Gastroesophageal sphincter (tissue), 4 donors: ENCODE measurements around the gene AFAP1. TPM values are rescaled to one million over a fixed set of nuclear protein-coding genes. Genes with fewer than 3 reads are reported as not detected.

ENCODE experiments used
- ATAC-seq: fragments of 150-250 bp; one replicate; pipeline ENCODE4 v1.9.1; 2016; ENCODE audit warnings: mild to moderate bottlenecking, moderate library complexity
- H3K27ac ChIP-seq, 4 donors: fragments of 200-600 bp; sonication (generic) in 3 of 4; 1 replicate in 3 of 4; 2 replicates in 1 of 4; pipeline ENCODE4 v1.5.1; 2016 to 2019
- H3K27me3 ChIP-seq: fragments of 200-600 bp; sonication (generic); one replicate; pipeline ENCODE4 v1.5.1; 2019
- H3K36me3 ChIP-seq, 2 donors: fragments of 200-600 bp; sonication (generic); one replicate each; pipeline ENCODE4 v1.5.1; 2019; ENCODE audit warnings: control low read depth in 1 of 2
- H3K4me1 ChIP-seq, 3 donors: fragments of 200-600 bp; sonication (generic); 1 replicate in 2 of 3; 2 replicates in 1 of 3; pipeline ENCODE4 v1.5.1; 2016 to 2019; ENCODE audit warnings: control low read depth in 2 of 3
- H3K4me3 ChIP-seq, 2 donors: fragments of 200-600 bp; sonication (generic); one replicate each; pipeline ENCODE4 v1.5.1; 2019; ENCODE audit warnings: mild to moderate bottlenecking in 1 of 2, moderate library complexity in 1 of 2
- H3K9me3 ChIP-seq, 3 donors: fragments of 200-600 bp; sonication (generic); one replicate each; pipeline ENCODE4 v1.5.1; 2017 to 2019; ENCODE audit warnings: control low read depth in 2 of 3
- CTCF ChIP-seq, 4 experiments: fragments of 200-600 bp in 2 of 4; fragments of 450-650 bp in 2 of 4; sonication (generic) in 1 of 4; IDR thresholded peaks; one replicate each; pipeline ENCODE4 v1.5.1; 2017 to 2019; ENCODE audit warnings: antibody characterized with exemption in 4 of 4, mild to moderate bottlenecking in 2 of 4, moderate library complexity in 2 of 4
- EP300 ChIP-seq: sonication (generic); formaldehyde crosslinking; IDR thresholded peaks from one replicate; pipeline ENCODE4 v1.6.1; 2017; ENCODE audit warnings: antibody characterized with exemption, mild to moderate bottlenecking
- POLR2A ChIP-seq, 2 donors: fragments of 450-650 bp; IDR thresholded peaks; one replicate each; pipeline ENCODE4 v1.6.1; 2017; ENCODE audit warnings: antibody characterized with exemption in 2 of 2, mild to moderate bottlenecking in 2 of 2, moderate library complexity in 1 of 2
- POLR2AphosphoS5 ChIP-seq: sonication (generic); formaldehyde crosslinking; IDR thresholded peaks from one replicate; pipeline ENCODE4 v1.6.1; 2017; ENCODE audit warnings: antibody characterized with exemption
- WGBS, 2 donors: methylation state at CpG; one replicate each; pipeline ENCODE4 v1.1.5; 2018; ENCODE audit warnings: low coverage in 1 of 2; 5-methylcytosine and 5-hydroxymethylcytosine counted together
- total RNA-seq, 4 donors: library from RNA; depleted of rRNA; stranded (reverse); fragments of >200 nt; gene quantifications; one replicate each; pipeline ENCODE4 v1.1.0, GENCODE V29; 2016

Gene AFAP1
- total RNA-seq, 4 donors from 2014 or later, result 32.0 to 79.7 (median 48.1) TPM

- Histone ChIP-seq H3K4me3 (no peak overlapping the region), H3K4me1 (peaks cover 7 to 87% (median 32%) of the 10 kb centered on the region in 3 donors), H3K9me3 (no peaks in the 10 kb centered on the region), H3K27me3 (no peaks in the 10 kb centered on the region), H3K36me3 (peaks cover 0 to 50% of the 10 kb centered on the region in 2 donors), H3K27ac (peak overlapping the region; percentile 59 to 89 (median 80))
- TF ChIP-seq EP300 (no peak), CTCF (IDR thresholded peaks at IDR 0.05) (no peak), POLR2A (IDR thresholded peaks at IDR 0.05) (no peak), POLR2AphosphoS5 (no peak)
- whole genome bisulfite sequencing, 2 donors, result 36 to 86% methylated on average over 4 to 10 of the region's 36 CpGs
- no peak for ATAC-seq
These were observed 128.7 kb downstream of the AFAP1 start for GRCh38 chr4:7810783-7811535.

GRCh38 chr4:7808752-7809151 lies 130.9 kb downstream of the AFAP1 start:
- no peak for TF ChIP-seq POLR2AphosphoS5
- TF ChIP-seq EP300, result no peak
- TF ChIP-seq CTCF (IDR thresholded peaks at IDR 0.05), result no peak
- no peak for TF ChIP-seq POLR2A (IDR thresholded peaks at IDR 0.05)
- H3K9me3 ChIP-seq, result no peaks in the 10 kb centered on the region
- no peaks in the 10 kb centered on the region for H3K27me3 ChIP-seq
- H3K36me3 ChIP-seq, result peaks cover 0 to 28% of the 10 kb centered on the region in 2 donors
- ATAC-seq, result no peak
- 77 to 80% methylated on average over 5 to 6 of the region's 6 CpGs for WGBS, 2 donors
- peaks cover 14 to 100% (median 47%) of the 10 kb centered on the region in 3 donors for H3K4me1 ChIP-seq
- H3K4me3 ChIP-seq, result no peak overlapping the region
- H3K27ac ChIP-seq, result peak overlapping the region in 3 of 4 donors; percentile 80 to 85 (median 80)

- Histone ChIP-seq H3K4me1 (peaks cover 14 to 96% (median 47%) of the 10 kb centered on the region in 3 donors), H3K27me3 (no peaks in the 10 kb centered on the region), H3K9me3 (no peaks in the 10 kb centered on the region), H3K36me3 (peaks cover 0 to 28% of the 10 kb centered on the region in 2 donors), H3K27ac (peak overlapping the region in 3 of 4 donors; percentile 80 to 85 (median 80)), H3K4me3 (no peak overlapping the region)
- no peak for ATAC-seq
- TF ChIP-seq EP300 (no peak), POLR2AphosphoS5 (no peak), POLR2A (IDR thresholded peaks at IDR 0.05) (no peak), CTCF (IDR thresholded peaks at IDR 0.05) (no peak)
- 90 to 92% methylated on average over 4 to 7 of the region's 8 CpGs for WGBS, 2 donors
These were observed 131.5 kb downstream of the AFAP1 start for GRCh38 chr4:7808181-7808580.

- WGBS, 2 donors, result 57 to 83% methylated on average over 1 to 3 of the region's 12 CpGs
- H3K9me3 ChIP-seq, result no peaks in the 10 kb centered on the region
- no peak for ATAC-seq
- no peaks in the 10 kb centered on the region for H3K27me3 ChIP-seq
- peaks cover 0 to 30% of the 10 kb centered on the region in 2 donors for H3K36me3 ChIP-seq
- H3K27ac ChIP-seq, result peak overlapping the region; percentile 43 to 85 (median 80)
- TF ChIP-seq EP300 (no peak), POLR2AphosphoS5 (no peak), CTCF (IDR thresholded peaks at IDR 0.05) (no peak), POLR2A (IDR thresholded peaks at IDR 0.05) (no peak)
- no peak overlapping the region for H3K4me3 ChIP-seq
- peaks cover 14 to 89% (median 42%) of the 10 kb centered on the region in 3 donors for H3K4me1 ChIP-seq
These were observed 132.2 kb downstream of the AFAP1 start for GRCh38 chr4:7807351-7807921.
